ENCODE data around the gene SRBD1. TPM values are rescaled to one million over a fixed set of nuclear protein-coding genes. Genes with fewer than 3 reads are reported as not detected.
A peak's percentile ranks its signal among the peaks of the same experiment; 100 is the strongest.

The SRBD1 gene
- total RNA-seq, 1 experiment from 2014 or later, result 17.3 TPM

- Mint-ChIP-seq H3K4me1 (ENCODE audit: insufficient read depth, unreplicated experiment) (peaks cover 9% of the 10 kb centered on the region), H3K9me3 (ENCODE audit: unreplicated experiment) (no peaks in the 10 kb centered on the region), H3K4me3 (ENCODE audit: unreplicated experiment) (no peak overlapping the region), H3K27me3 (ENCODE audit: insufficient read depth, unreplicated experiment) (no peaks in the 10 kb centered on the region), H3K36me3 (ENCODE audit: insufficient read depth, unreplicated experiment) (peaks cover 18% of the 10 kb centered on the region), H3K27ac (ENCODE audit: low read depth, unreplicated experiment) (no peak overlapping the region)
- no peak for TF ChIP-seq CTCF (IDR thresholded peaks at IDR 0.05; ENCODE audit: unreplicated experiment)
- BruUV-seq (replicated peaks), result no TSS peak
- ChIA-PET CTCF (interaction anchor here (0.5 to 1.2 kb wide), 3 partner anchors 10 to 670 kb away, joined by 3 read pairs; no protein-coding TSS in a partner anchor), POLR2A (no interaction called here)
- DNase-seq (ENCODE audit: unreplicated experiment), result no peak
- intact Hi-C loops (cut with micrococcal nuclease), result no loop called here
Observed at GRCh38 chr2:45394842-45395241, 216.2 kb downstream of the SRBD1 start.

DNA sequence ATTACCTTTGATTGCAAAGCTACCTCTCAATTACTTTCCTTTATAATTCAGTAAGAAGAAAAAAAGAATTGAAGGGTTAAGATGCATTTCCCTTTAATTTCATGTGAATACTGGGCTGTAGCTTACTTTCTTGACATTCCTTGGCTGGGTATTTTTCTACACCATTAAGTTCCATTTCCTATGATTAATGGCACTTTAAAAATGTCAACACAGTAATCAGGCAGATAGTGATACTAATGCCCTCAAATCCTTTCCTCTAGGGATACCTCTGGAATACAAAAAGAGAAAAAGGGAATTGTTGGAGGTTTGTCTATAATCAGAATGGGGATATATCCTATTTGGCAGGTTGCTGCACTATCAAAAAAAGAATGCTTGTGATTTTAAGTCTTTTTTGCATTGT lies 216.9 kb downstream of the SRBD1 start:
- Mint-ChIP-seq H3K4me3 (ENCODE audit: unreplicated experiment) (no peak overlapping the region), H3K9me3 (ENCODE audit: unreplicated experiment) (no peaks in the 10 kb centered on the region), H3K27me3 (ENCODE audit: insufficient read depth, unreplicated experiment) (no peaks in the 10 kb centered on the region), H3K4me1 (ENCODE audit: insufficient read depth, unreplicated experiment) (peaks cover 9% of the 10 kb centered on the region), H3K36me3 (ENCODE audit: insufficient read depth, unreplicated experiment) (peaks cover 18% of the 10 kb centered on the region), H3K27ac (ENCODE audit: low read depth, unreplicated experiment) (no peak overlapping the region)
- no peak for TF ChIP-seq CTCF (IDR thresholded peaks at IDR 0.05; ENCODE audit: unreplicated experiment)
- BruUV-seq (replicated peaks), result no TSS peak
- ChIA-PET POLR2A (interaction anchor here (0.6 kb wide), 1 partner anchor 342 kb away, joined by 3 read pairs; no protein-coding TSS in a partner anchor), CTCF (interaction anchor here (0.5 to 1.2 kb wide), 2 partner anchors 10 to 669 kb away, joined by 3 read pairs; no protein-coding TSS in a partner anchor)
- intact Hi-C loops (cut with micrococcal nuclease), result no loop called here
- no peak for DNase-seq (ENCODE audit: unreplicated experiment)

DNA sequence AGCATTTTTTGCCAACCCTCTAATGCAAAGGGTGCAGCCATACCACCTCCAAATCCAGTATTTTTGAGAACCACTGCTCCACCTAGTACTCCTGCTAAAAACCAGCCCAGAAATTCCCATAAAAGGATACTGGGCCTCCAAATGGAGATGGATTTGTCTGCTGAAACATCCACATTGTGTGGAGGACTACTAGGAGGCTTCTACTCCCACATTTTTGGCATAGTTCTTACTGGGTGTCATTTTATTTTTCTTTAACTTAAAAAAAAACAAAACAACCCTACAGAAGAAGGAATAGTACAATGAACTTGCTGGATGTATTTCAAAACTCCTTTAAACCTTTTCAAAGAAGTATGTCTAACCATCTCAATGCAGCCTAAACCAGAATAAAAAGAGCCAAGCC lies 219.2 kb downstream of the SRBD1 start:
- Mint-ChIP-seq H3K27me3 (ENCODE audit: insufficient read depth, unreplicated experiment) (no peaks in the 10 kb centered on the region), H3K36me3 (ENCODE audit: insufficient read depth, unreplicated experiment) (peaks cover 25% of the 10 kb centered on the region), H3K4me1 (ENCODE audit: insufficient read depth, unreplicated experiment) (peaks cover 9% of the 10 kb centered on the region), H3K9me3 (ENCODE audit: unreplicated experiment) (no peaks in the 10 kb centered on the region), H3K27ac (ENCODE audit: low read depth, unreplicated experiment) (peak overlapping the region; percentile 71), H3K4me3 (ENCODE audit: unreplicated experiment) (no peak overlapping the region)
- POLR2A ChIA-PET, result interaction anchor here (0.6 to 0.8 kb wide), 2 partner anchors 9 to 122 kb away, joined by 3 read pairs; no protein-coding TSS in a partner anchor
- CTCF ChIA-PET, result no interaction called here
- intact Hi-C loops (cut with micrococcal nuclease), result no loop called here
- TF ChIP-seq CTCF (IDR thresholded peaks at IDR 0.05; ENCODE audit: unreplicated experiment), result no peak
- no peak for DNase-seq (ENCODE audit: unreplicated experiment)
- BruUV-seq (replicated peaks), result no TSS peak

- peaks cover 9% of the 10 kb centered on the region for H3K4me1 Mint-ChIP-seq (ENCODE audit: insufficient read depth, unreplicated experiment)
- no peak for DNase-seq (ENCODE audit: unreplicated experiment)
- no peaks in the 10 kb centered on the region for H3K27me3 Mint-ChIP-seq (ENCODE audit: insufficient read depth, unreplicated experiment)
- peak overlapping the region; percentile 28 for H3K27ac Mint-ChIP-seq (ENCODE audit: low read depth, unreplicated experiment)
- no peaks in the 10 kb centered on the region for H3K9me3 Mint-ChIP-seq (ENCODE audit: unreplicated experiment)
- intact Hi-C loops (cut with micrococcal nuclease), result no loop called here
- no TSS peak for BruUV-seq (replicated peaks)
- no peak overlapping the region for H3K4me3 Mint-ChIP-seq (ENCODE audit: unreplicated experiment)
- H3K36me3 Mint-ChIP-seq (ENCODE audit: insufficient read depth, unreplicated experiment), result peaks cover 25% of the 10 kb centered on the region
- CTCF ChIA-PET, result no interaction called here
- TF ChIP-seq CTCF (IDR thresholded peaks at IDR 0.05; ENCODE audit: unreplicated experiment), result no peak
- POLR2A ChIA-PET, result no interaction called here
Observed at GRCh38 chr2:45390861-45391260, 220.2 kb downstream of the SRBD1 start.

All from MCF 10A (cell line).